HUES64 (cell line): ENCODE results near the gene HOXD8.

Experiments
- H3K27ac ChIP-seq: 2 replicates; pipeline ENCODE4 v1.7.0; 2013; ENCODE audit warnings: low read depth, low read length, inconsistent platforms
- H3K27me3 ChIP-seq: 2 replicates; pipeline ENCODE4 v1.6.1; 2013; ENCODE audit warnings: mild to moderate bottlenecking, low read length; ENCODE audit not compliant: insufficient read depth
- H3K36me3 ChIP-seq: 2 replicates; pipeline ENCODE4 v1.6.1; 2013; ENCODE audit warnings: mild to moderate bottlenecking, low read length; ENCODE audit not compliant: insufficient read depth
- H3K4me1 ChIP-seq: 2 replicates; pipeline ENCODE4 v1.6.1; 2013; ENCODE audit warnings: mild to moderate bottlenecking, low read length, moderate library complexity; ENCODE audit not compliant: insufficient read depth
- H3K4me3 ChIP-seq: 2 replicates; pipeline ENCODE4 v1.5.1; 2013; ENCODE audit warnings: mild to moderate bottlenecking, low read length, moderate library complexity
- H3K9ac ChIP-seq: 2 replicates; pipeline ENCODE4 v1.6.1; 2013; ENCODE audit warnings: mild to moderate bottlenecking, low read depth, low read length
- H3K9me3 ChIP-seq: 2 replicates; pipeline ENCODE4 v1.6.1; 2013; ENCODE audit warnings: low read depth, low read length; ENCODE audit not compliant: insufficient read depth
- WGBS: fragments of 150-250, 120-280 bp; methylation state at CpG from one replicate; pipeline ENCODE4 v1.1.7; 2013; ENCODE audit warnings: missing lambda C conversion rate; 5-methylcytosine and 5-hydroxymethylcytosine counted together

Gene HOXD8

DNA sequence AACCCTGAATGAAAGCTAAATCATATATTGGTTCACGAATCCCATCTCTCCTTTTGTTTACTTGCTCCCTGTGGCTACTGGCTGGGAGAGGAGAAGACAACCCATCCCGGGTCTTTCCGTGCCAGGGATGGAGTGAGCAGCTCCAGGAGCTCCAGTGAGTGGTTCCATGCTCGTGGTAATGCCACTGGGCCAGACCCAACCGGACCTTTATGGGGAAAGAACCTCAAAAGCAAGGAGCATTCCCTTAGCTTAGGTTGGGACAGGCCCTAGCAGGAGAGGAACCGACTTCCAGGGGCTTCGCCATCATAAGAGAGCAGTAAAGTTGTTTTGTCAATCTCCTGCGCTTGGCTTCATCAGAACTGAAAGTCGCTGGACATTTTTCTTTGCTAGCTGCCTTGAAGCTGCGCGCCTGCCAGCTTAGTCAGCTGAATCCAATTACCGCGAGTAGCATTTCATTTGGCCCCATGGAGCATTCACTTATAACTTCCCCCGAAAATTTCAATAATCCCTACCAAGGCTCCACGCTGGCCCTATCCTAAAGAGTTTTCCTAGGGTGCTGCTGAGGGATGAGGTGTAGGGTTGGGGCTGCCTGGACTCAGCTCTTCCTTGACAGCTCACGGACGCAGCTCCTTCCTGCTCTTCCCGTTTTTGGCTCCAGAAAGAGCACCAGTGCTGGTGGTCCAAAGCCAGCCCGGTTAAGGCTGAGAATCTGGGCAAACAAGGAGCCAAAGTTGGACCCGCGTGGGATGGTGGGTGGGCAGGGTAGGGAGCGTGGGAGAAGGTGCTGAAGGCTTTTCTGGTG is 32.5 kb downstream of the HOXD8 start:
- Histone ChIP-seq H3K4me1 (peaks cover 5% of the 10 kb centered on the region; the same call in 1 of the 2 replicates), H3K27ac (no peak overlapping the region), H3K36me3 (no peaks in the 10 kb centered on the region), H3K27me3 (peaks cover 100% of the 10 kb centered on the region), H3K9me3 (no peaks in the 10 kb centered on the region), H3K4me3 (no peak overlapping the region), H3K9ac (no peak overlapping the region)
- 6% methylated on average over 22 of the region's 22 CpGs for WGBS

DNA sequence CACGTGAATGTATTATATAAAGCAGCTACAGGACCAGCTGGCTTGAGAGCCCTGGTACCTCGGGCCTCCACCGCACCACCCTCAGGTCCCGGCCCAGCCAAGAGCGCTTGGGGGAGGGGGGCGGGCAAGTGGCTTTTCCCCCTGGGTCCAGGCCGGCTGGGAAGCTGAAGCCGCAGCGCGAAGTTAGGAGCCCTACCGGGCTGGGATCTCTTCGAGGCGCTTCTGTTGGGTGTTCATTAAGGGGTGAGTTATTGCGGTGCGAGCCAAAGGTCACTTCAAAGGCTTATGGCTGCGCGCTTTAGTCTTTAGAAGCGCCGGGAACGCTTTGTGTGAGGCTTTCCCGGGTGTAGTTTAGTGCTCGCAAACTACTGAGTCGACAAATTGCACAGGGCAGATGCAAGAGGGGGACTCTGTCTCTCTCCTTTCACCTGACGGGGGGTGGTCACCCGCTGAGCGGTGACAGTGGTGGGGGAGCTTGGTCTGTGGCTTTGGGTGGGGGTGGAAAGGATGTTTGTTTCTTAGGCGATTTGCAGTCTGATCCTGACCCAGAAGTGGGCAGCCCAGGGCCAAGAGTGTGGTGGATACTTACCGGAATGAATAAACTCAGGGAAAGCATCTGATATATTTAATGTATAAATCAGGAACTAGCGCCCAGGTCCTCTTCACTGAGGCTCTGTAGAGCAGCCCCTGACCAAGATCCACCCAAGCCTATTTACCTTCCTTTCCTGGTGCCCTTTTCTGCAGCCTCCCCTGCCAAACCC is 33.6 kb downstream of the HOXD8 start:
- H3K4me3 ChIP-seq: no peak overlapping the region
- peaks cover 100% of the 10 kb centered on the region for H3K27me3 ChIP-seq

DNA sequence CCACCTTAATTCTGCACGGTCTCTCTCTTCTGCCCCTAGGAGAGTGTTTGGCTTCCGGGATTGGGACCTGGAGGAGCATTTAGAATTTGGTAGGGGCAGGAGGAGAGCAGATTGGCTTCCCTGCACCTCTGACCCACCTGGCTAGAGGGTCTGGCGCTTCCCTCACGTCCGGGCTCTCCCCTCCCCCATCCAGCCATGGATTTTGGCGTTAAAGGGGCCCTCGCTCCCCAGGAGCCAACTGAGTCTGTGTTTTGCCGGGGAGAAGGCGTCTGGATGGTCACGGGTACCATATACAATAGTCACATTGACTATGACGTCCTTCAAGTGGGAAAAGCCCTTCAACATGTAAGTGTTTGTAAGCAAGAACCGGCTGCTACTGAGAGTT is 34.2 kb downstream of the HOXD8 start:
- no peak overlapping the region for H3K4me3 ChIP-seq
- no peak overlapping the region for H3K27ac ChIP-seq
- peaks cover 100% of the 10 kb centered on the region for H3K27me3 ChIP-seq
- no peak overlapping the region for H3K9ac ChIP-seq
- H3K36me3 ChIP-seq: no peaks in the 10 kb centered on the region
- H3K4me1 ChIP-seq: peaks cover 5% of the 10 kb centered on the region; the same call in 1 of the 2 replicates
- 0% methylated on average over 9 of the region's 12 CpGs for WGBS
- H3K9me3 ChIP-seq: no peaks in the 10 kb centered on the region

More for the DNA sequence above, 33.6 kb downstream of the HOXD8 start:
- no peaks in the 10 kb centered on the region for H3K36me3 ChIP-seq
- 4% methylated on average over 29 of the region's 29 CpGs for WGBS
- H3K27ac ChIP-seq: no peak overlapping the region
- H3K4me1 ChIP-seq: peaks cover 5% of the 10 kb centered on the region; the same call in 1 of the 2 replicates
- no peak overlapping the region for H3K9ac ChIP-seq
- H3K9me3 ChIP-seq: no peaks in the 10 kb centered on the region

DNA sequence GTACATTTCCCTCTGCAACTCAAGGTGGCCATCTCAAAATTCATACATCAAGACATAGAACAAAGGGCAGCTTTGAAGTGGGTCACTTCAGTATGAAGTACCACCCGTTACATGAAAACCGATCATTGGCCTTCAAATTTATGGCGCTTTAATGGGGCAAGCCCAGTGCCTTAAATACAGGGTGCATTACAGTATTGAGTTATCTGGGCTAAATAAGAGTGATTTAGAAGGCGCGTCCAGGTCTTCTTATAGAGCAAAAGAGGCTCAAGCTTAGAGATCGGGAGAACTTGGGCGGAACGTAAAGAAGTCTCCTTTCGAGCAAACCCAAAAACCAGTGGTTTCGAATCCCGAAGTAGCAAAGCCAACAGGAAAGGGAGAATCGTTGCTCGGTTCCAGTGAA is 34.7 kb downstream of the HOXD8 start:
- Histone ChIP-seq H3K36me3 (no peaks in the 10 kb centered on the region), H3K27me3 (peaks cover 100% of the 10 kb centered on the region), H3K4me3 (no peak overlapping the region), H3K9ac (no peak overlapping the region), H3K4me1 (peaks cover 5% of the 10 kb centered on the region; the same call in 1 of the 2 replicates), H3K27ac (no peak overlapping the region), H3K9me3 (no peaks in the 10 kb centered on the region)
- whole genome bisulfite sequencing: 11% methylated on average over 13 of the region's 13 CpGs

DNA sequence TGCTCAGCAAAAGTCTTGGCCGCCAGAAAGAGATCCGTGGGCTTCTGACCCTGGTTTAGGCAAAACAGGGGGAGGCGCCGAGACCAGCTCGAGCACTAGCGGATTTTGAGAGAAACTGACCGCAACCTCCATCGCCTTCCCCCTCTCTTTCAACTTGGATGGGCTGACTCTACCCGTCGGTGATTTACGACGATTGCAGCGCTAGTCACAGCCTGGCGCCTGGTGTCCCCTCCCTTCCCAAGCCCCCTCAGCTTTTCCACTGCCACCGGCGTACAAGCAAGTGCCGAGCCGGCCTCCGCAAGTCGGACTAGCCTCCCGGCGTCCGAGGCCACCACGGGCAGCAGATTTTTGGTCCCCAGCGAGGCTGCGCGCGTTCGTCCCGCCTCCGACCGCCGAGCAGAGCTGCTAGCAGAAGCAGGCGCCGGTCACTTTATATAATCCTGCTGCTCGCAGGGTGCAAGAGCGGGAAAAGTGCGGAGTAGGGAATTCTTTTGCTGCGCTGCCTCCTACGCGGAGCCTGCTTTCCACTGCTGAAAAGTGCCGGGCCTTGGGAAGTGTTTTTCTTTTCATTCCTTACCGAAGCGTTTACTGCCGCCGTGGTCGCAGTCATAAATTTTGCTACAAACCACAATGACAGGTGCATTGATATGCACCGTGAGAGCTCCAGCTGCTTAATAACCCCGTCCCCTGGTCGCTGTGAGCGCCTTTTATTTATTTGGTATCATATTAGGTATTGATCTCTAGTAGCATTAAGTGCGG is 35.3 kb downstream of the HOXD8 start:
- H3K27me3 ChIP-seq: peaks cover 100% of the 10 kb centered on the region
- 1% methylated on average over 52 of the region's 52 CpGs for WGBS
- H3K36me3 ChIP-seq: no peaks in the 10 kb centered on the region

DNA sequence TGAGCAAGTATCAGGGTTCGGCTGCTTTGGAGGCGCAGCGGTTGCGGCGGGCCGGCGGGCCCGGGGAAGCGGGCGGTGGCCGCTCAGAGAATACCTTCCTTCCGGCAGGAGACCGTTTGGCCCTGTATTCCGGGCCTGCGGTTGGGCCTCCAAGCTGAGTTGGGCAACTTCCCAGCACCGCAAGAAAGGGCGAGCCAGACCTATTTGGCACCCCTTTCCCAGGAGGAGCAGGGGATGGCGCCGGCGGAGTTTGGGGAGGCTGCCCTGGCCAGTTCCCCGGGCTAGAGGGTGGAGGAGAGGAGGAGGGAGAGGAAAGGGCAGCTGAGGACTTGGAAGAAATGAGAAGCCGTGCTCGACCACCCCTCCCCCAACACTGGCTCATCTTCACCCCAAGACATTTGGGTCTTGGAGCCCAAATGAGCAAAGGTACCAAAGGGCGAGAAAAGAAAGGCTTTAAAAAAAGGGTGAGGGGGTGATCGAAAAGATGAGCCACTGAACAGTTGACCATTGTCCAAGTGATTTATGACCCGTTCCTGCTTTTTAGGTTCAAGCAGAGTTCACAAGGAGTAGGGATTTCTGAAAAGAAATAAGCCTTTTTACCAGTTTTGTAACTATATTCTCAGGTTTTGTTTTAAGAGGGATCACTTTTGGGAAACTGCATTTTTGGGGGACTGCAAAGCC is 36.0 kb downstream of the HOXD8 start:
- Histone ChIP-seq H3K9ac (no peak overlapping the region), H3K4me1 (peaks cover 5% of the 10 kb centered on the region; the same call in 1 of the 2 replicates), H3K36me3 (no peaks in the 10 kb centered on the region), H3K27me3 (peaks cover 100% of the 10 kb centered on the region), H3K4me3 (no peak overlapping the region), H3K27ac (no peak overlapping the region), H3K9me3 (no peaks in the 10 kb centered on the region)
- 6% methylated on average over 24 of the region's 26 CpGs for WGBS

More for the DNA sequence above, 35.3 kb downstream of the HOXD8 start:
- no peak overlapping the region for H3K27ac ChIP-seq
- H3K9me3 ChIP-seq: no peaks in the 10 kb centered on the region
- H3K4me1 ChIP-seq: peaks cover 5% of the 10 kb centered on the region; the same call in 1 of the 2 replicates
- no peak overlapping the region for H3K9ac ChIP-seq
- H3K4me3 ChIP-seq: no peak overlapping the region

DNA sequence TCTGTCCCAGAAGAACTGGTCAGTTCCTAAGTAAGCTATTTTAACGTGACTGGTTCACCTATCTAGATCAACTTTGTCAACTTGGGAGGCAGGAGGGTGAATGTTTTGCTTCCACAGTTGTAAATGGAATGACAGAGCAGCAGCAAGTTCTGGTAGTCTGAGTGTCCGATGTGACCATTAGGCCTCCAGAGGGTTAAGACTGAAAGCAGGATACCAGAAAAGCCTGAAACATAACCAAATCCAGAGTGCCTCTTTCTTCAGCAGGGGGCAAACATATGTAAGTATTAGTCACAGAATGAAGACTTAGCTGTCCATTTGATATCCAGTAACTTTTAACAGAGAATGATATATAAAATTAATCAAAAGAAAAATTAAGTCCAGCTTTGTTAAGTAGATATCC is 36.8 kb downstream of the HOXD8 start:
- peaks cover 100% of the 10 kb centered on the region for H3K27me3 ChIP-seq
- 33% methylated on average over 2 of the region's 2 CpGs for WGBS

DNA sequence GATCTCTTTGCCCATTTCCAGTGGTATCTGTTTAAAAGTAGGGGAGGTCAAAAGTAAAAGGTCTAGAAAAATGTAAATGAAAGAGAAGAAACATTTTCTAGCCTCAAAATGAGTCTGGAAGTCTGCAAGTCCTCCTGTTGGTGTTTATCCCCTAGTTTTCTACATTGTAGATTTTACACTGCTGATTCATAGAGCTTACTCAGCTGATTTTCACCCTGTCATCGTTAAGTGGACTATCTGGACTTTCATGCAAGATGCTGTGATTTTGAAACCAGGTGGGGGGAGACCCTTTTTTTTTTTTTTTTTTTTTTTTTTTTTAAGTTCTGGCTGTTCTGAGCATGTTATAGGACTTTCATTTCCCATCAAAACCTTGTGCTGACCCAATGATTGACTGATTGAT is 37.9 kb downstream of the HOXD8 start:
- Histone ChIP-seq H3K4me3 (no peak overlapping the region), H3K27ac (no peak overlapping the region), H3K9ac (no peak overlapping the region), H3K36me3 (no peaks in the 10 kb centered on the region), H3K4me1 (peaks cover 5% of the 10 kb centered on the region; the same call in 1 of the 2 replicates), H3K9me3 (no peaks in the 10 kb centered on the region), H3K27me3 (peaks cover 100% of the 10 kb centered on the region)
- WGBS: 50% methylated on average over 1 of the region's 1 CpG

More for the DNA sequence above, 36.8 kb downstream of the HOXD8 start:
- Histone ChIP-seq H3K4me3 (no peak overlapping the region), H3K9ac (no peak overlapping the region), H3K4me1 (peaks cover 5% of the 10 kb centered on the region; the same call in 1 of the 2 replicates), H3K36me3 (no peaks in the 10 kb centered on the region), H3K9me3 (no peaks in the 10 kb centered on the region), H3K27ac (no peak overlapping the region)

DNA sequence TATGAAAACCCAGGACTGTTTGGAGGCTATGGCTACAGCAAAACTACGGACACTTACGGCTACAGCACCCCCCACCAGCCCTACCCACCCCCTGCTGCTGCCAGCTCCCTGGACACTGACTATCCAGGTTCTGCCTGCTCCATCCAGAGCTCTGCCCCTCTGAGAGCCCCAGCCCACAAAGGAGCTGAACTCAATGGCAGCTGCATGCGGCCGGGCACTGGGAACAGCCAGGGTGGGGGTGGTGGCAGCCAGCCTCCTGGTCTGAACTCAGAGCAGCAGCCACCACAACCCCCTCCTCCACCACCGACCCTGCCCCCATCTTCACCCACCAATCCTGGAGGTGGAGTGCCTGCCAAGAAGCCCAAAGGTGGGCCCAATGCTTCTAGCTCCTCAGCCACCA is 39.7 kb downstream of the HOXD8 start:
- WGBS: 60% methylated on average over 5 of the region's 5 CpGs
- H3K4me3 ChIP-seq: no peak overlapping the region
- peaks cover 2% of the 10 kb centered on the region; the same call in 1 of the 2 replicates for H3K4me1 ChIP-seq
- H3K9ac ChIP-seq: no peak overlapping the region
- no peaks in the 10 kb centered on the region for H3K36me3 ChIP-seq
- H3K27me3 ChIP-seq: peaks cover 100% of the 10 kb centered on the region
- H3K27ac ChIP-seq: no peak overlapping the region
- no peaks in the 10 kb centered on the region for H3K9me3 ChIP-seq

DNA sequence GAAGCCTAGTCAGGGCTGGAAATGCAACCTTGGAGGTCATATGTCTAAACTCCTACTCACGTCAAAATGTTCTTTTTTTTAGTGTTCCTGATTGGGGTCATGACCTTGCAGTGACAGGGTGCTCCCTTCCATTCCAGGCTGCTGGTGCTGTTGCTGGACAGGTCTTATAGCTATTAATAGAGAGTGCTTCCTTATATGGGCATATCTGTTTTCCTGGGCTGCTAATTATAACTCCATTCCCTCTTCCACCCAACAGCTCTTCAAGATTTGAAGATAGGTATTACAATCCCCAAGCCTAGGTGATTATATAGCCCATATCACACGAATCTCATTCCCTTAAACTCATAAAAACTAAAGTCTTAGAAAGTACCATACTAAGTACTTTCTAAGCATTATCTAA is 40.2 kb downstream of the HOXD8 start:
- H3K4me1 ChIP-seq: peaks cover 8% of the 10 kb centered on the region; the same call in 1 of the 2 replicates
- no peaks in the 10 kb centered on the region for H3K9me3 ChIP-seq
- H3K4me3 ChIP-seq: no peak overlapping the region
- no peak overlapping the region for H3K27ac ChIP-seq
- WGBS: 63% methylated on average over 2 of the region's 2 CpGs
- H3K9ac ChIP-seq: no peak overlapping the region
- H3K27me3 ChIP-seq: peaks cover 100% of the 10 kb centered on the region
- no peaks in the 10 kb centered on the region for H3K36me3 ChIP-seq
